Measurements from ENCODE around the gene RBM34. TPM values are rescaled to one million over a fixed set of nuclear protein-coding genes. Genes with fewer than 3 reads are reported as not detected.
"Not testable (repeated sequence)": the region's sequence is repeated elsewhere in the genome, so short reads cannot be mapped to it uniquely, and the experiment has no call there.

The RBM34 gene
- total RNA-seq, 2 experiments from 2014 or later: 136 TPM

DNA sequence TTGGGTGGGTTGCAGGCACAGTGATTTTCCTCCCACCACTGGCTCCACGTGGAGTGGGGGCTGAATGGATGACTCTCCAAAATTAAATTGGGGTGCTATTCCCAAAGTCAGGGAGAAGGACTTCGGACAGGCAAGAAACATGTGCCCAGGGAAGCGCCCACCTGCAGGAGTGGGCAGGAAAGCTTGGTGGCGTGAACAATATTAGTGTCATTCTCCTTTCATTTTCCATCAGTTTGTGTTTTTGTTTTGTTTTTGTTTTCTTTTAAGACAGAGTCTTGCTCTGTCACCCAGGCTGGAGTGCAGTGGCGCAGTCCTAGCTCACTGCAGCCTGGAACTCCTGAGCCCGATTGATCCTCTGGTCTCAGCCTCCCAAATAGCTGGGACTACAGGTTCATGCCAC lies 62.5 kb downstream of the RBM34 start:
- Mint-ChIP-seq H3K27ac (no peak overlapping the region), H3K27me3 (peaks cover 6% of the 10 kb centered on the region), H3K9me3 (no peaks in the 10 kb centered on the region), H3K4me3 (no peak overlapping the region), H3K36me3 (ENCODE audit: low read depth) (no peaks in the 10 kb centered on the region), H3K4me1 (ENCODE audit: low read depth) (peaks cover 16% of the 10 kb centered on the region)
- DNase-seq (no peak), ATAC-seq (no peak)
- intact Hi-C loops (cut with micrococcal nuclease): no loop called here
- POLR2A ChIA-PET: no interaction called here
- TF ChIP-seq, protein P1, sequence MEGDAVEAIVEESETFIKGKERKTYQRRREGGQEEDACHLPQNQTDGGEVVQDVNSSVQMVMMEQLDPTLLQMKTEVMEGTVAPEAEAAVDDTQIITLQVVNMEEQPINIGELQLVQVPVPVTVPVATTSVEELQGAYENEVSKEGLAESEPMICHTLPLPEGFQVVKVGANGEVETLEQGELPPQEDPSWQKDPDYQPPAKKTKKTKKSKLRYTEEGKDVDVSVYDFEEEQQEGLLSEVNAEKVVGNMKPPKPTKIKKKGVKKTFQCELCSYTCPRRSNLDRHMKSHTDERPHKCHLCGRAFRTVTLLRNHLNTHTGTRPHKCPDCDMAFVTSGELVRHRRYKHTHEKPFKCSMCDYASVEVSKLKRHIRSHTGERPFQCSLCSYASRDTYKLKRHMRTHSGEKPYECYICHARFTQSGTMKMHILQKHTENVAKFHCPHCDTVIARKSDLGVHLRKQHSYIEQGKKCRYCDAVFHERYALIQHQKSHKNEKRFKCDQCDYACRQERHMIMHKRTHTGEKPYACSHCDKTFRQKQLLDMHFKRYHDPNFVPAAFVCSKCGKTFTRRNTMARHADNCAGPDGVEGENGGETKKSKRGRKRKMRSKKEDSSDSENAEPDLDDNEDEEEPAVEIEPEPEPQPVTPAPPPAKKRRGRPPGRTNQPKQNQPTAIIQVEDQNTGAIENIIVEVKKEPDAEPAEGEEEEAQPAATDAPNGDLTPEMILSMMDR (IDR thresholded peaks at IDR 0.05): no peak
- CTCF ChIA-PET: no interaction called here

DNA sequence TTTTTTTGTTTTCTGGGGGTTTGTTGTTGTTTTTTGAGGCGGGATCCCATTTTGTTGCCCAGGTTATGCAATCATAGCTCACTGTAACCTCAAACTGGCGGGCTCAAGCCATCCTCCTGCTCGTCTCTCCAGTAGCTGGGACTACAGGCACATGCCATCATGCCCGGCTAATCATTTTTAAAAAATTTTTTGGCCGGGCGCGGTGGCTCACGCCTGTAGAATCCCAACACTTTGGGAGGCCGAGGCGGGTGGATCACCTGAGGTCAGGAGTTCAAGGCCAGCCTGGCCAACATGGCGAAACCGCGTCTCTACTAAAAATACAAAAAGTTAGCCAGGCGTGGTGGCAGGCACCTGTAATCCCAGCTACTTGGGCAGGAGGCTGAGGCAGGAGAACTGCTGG lies 63.5 kb downstream of the RBM34 start:
- DNase-seq; H3K4me3 Mint-ChIP-seq; H3K27ac Mint-ChIP-seq; H3K36me3 Mint-ChIP-seq (ENCODE audit: low read depth); CTCF ChIA-PET; H3K9me3 Mint-ChIP-seq; ATAC-seq; H3K27me3 Mint-ChIP-seq; POLR2A ChIA-PET: not testable (repeated sequence)
- intact Hi-C loops (cut with micrococcal nuclease): loop anchor here (2.0 kb wide), 1 partner anchor 319 kb away; no protein-coding TSS in a partner anchor
- peaks cover 15% of the 10 kb centered on the region for H3K4me1 Mint-ChIP-seq (ENCODE audit: low read depth)

- H3K9me3 Mint-ChIP-seq: no peaks in the 10 kb centered on the region
- no peak overlapping the region for H3K27ac Mint-ChIP-seq
- POLR2A ChIA-PET: interaction anchor here (1.2 kb wide), 1 partner anchor 16 kb away, joined by 3 read pairs; no protein-coding TSS in a partner anchor
- DNase-seq (no peak), ATAC-seq (no peak)
- TF ChIP-seq, protein P1 (IDR thresholded peaks at IDR 0.05): no peak
- H3K4me1 Mint-ChIP-seq (ENCODE audit: low read depth): peaks cover 8% of the 10 kb centered on the region
- no peak overlapping the region for H3K4me3 Mint-ChIP-seq
- CTCF ChIA-PET: interaction anchor here (0.9 to 4.4 kb wide), 5 partner anchors 9 to 609 kb away, joined by 3 to 37 read pairs (median 7); no protein-coding TSS in a partner anchor
- intact Hi-C loops (cut with micrococcal nuclease): loop anchor here (2.0 kb wide), 1 partner anchor 321 kb away; no protein-coding TSS in a partner anchor
- peaks cover 3% of the 10 kb centered on the region for H3K27me3 Mint-ChIP-seq
- no peaks in the 10 kb centered on the region for H3K36me3 Mint-ChIP-seq (ENCODE audit: low read depth)
Measured at GRCh38 chr1:235095938-235096562, 65.0 kb downstream of the RBM34 start.

DNA sequence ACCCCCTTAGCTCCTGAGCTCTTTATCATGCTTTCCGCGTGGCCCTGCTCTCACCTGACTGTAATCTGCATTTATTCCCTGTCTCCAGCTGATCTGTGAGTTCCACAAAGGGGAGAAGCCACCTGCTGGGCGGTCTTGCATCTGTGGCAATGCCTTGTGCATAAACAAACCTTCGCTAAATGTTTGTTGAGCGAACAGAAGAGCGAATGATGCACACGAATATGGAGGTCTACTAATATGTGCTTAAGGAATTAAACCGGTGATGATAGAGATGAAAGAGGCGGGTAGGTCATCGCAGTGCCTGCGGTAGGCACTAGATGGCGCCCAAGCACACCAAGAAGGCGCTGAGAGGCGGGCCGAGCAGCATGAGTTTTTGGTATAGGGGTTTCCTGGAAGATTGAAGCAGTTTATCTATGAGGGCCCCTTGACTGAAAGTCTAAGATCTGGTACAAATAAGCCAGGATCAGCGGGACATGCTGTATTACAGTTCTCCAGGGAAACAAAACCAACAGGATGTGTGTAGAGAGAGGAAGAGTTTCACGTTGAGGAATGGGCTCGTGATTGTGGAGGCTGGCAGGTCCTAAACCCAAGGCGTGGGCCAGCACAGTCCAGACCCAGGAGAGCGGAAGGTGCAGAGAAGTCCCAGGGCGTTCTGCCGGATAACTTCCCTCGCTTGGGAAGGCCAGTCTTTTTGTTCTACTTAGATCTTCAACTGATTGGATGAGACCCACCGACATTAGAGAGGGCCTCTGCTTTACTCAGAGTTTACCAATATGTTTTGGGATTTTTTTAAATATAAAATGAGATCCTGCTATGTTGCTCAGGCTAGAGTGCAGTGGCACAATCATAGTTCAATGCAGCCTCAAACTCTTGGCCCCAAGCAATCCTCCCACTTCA lies 67.1 kb downstream of the RBM34 start:
- POLR2A ChIA-PET: interaction anchor here (0.8 to 1.0 kb wide), 3 partner anchors 10 to 167 kb away, joined by 3 to 4 read pairs (median 3); partner anchors contain the start of gene TOMM20
- DNase-seq: peak; percentile 93
- intact Hi-C loops (cut with micrococcal nuclease): no loop called here
- Mint-ChIP-seq H3K27ac (peak overlapping the region; percentile 46), H3K4me3 (no peak overlapping the region), H3K4me1 (ENCODE audit: low read depth) (peaks cover 8% of the 10 kb centered on the region), H3K27me3 (peaks cover 6% of the 10 kb centered on the region), H3K36me3 (ENCODE audit: low read depth) (no peaks in the 10 kb centered on the region), H3K9me3 (no peaks in the 10 kb centered on the region)
- ATAC-seq: peak; percentile 99
- TF ChIP-seq, protein P1 (IDR thresholded peaks at IDR 0.05): peak; percentile 90
- CTCF ChIA-PET: interaction anchor here (0.7 to 4.4 kb wide), 16 partner anchors 10 to 607 kb away, joined by 3 to 37 read pairs (median 3); no protein-coding TSS in a partner anchor

DNA sequence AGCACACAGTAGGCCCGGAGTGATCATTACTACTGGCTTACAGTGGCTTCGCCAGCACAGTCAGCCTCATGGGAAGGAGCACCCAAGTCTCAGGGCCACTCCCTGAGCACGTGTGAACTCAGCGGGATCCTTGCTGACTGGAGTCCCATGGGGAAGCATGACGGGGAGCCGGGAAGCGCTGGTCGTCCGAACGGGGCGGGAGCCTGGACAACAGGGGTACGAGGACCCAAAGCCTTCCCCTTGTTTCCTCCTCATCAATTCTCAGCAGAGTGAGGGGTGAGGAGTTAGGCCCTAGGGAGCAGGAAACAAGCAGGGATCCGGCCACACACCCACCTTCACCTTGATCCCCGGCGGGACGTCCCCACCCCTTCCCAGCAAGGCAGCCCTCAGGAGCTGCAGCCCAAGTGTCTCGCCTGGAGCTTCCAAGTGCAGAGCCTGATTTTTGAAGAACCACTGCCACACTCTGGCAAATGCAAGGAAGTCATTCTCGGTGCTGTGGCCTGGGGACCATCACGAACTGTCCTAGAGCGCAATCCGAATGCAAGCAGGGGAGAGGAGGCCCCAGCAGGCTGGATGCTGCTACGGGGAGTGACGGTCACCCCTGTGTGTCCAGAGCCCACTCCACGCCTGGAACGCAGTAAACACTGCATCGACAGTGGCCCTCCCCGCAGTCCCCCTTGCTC lies 67.9 kb downstream of the RBM34 start:
- H3K4me3 Mint-ChIP-seq: no peak overlapping the region
- peaks cover 5% of the 10 kb centered on the region for H3K27me3 Mint-ChIP-seq
- no peaks in the 10 kb centered on the region for H3K36me3 Mint-ChIP-seq (ENCODE audit: low read depth)
- ChIA-PET POLR2A (interaction anchor here (0.8 to 1.0 kb wide), 3 partner anchors 9 to 166 kb away, joined by 3 to 4 read pairs (median 3); partner anchors contain the start of gene TOMM20), CTCF (interaction anchor here (0.7 to 4.4 kb wide), 13 partner anchors 9 to 593 kb away, joined by 3 to 37 read pairs (median 3); no protein-coding TSS in a partner anchor)
- H3K9me3 Mint-ChIP-seq: no peaks in the 10 kb centered on the region
- TF ChIP-seq, protein P1 (IDR thresholded peaks at IDR 0.05): no peak
- ATAC-seq (peak; percentile 2), DNase-seq (no peak)
- no peak overlapping the region for H3K27ac Mint-ChIP-seq
- intact Hi-C loops (cut with micrococcal nuclease): no loop called here
- peaks cover 8% of the 10 kb centered on the region for H3K4me1 Mint-ChIP-seq (ENCODE audit: low read depth)

DNA sequence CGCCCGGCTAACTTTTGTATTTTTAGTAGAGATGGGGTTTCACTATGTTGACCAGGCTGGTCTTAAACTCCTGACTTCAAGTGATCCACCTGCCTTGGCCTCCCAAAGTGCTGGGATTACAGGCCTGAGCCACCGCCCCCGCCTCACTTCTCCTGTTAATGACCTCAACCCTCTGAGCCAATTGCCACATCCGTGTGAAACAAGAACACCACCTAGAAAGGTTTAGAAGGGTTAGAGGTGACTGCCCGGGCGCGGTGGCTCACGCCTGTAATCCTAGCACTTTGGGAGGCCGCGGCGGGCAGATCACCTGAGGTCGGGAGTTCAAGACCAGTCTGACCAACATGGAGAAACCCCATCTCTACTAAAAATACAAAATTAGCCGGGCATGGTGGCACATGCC lies 68.6 kb downstream of the RBM34 start:
- intact Hi-C loops (cut with micrococcal nuclease); DNase-seq; ATAC-seq; H3K9me3 Mint-ChIP-seq; H3K4me3 Mint-ChIP-seq; H3K27ac Mint-ChIP-seq; H3K27me3 Mint-ChIP-seq; H3K36me3 Mint-ChIP-seq (ENCODE audit: low read depth); H3K4me1 Mint-ChIP-seq (ENCODE audit: low read depth): not testable (repeated sequence)
- ChIA-PET CTCF (interaction anchor here (0.8 to 2.3 kb wide), 3 partner anchors 9 to 12 kb away, joined by 3 to 11 read pairs (median 3); no protein-coding TSS in a partner anchor), POLR2A (interaction anchor here (0.7 kb wide), 1 partner anchor 121 kb away, joined by 3 read pairs; no protein-coding TSS in a partner anchor)

GRCh38 chr1:235092045-235092406 lies 69.0 kb downstream of the RBM34 start:
- H3K27me3 Mint-ChIP-seq; H3K36me3 Mint-ChIP-seq (ENCODE audit: low read depth); H3K27ac Mint-ChIP-seq; H3K4me3 Mint-ChIP-seq; H3K9me3 Mint-ChIP-seq; DNase-seq; H3K4me1 Mint-ChIP-seq (ENCODE audit: low read depth); ATAC-seq; intact Hi-C loops (cut with micrococcal nuclease): not testable (repeated sequence)
- ChIA-PET POLR2A (interaction anchor here (0.7 kb wide), 1 partner anchor 121 kb away, joined by 3 read pairs; no protein-coding TSS in a partner anchor), CTCF (interaction anchor here (0.8 to 2.3 kb wide), 4 partner anchors 9 to 593 kb away, joined by 3 to 11 read pairs (median 3); no protein-coding TSS in a partner anchor)

Measured in activated CD8-positive, alpha-beta T cell treated with anti-CD3 and anti-CD28 coated beads for 36 hours (primary cell).